Epithelial cell of esophagus (primary cell): Measurements from ENCODE around the gene CLEC4G.

Source experiments
- DNase-seq: peaks from one replicate; pipeline ENCODE4 v3.0.0; 2010; ENCODE audit warnings: low read depth
- H3K4me3 ChIP-seq: 2 replicates; pipeline ENCODE4 v1.5.1; 2011; ENCODE audit warnings: mild to moderate bottlenecking, low read length, control low read depth
- CTCF ChIP-seq: IDR thresholded peaks from 2 replicates; pipeline ENCODE4 v1.5.1; 2011; ENCODE audit warnings: low read depth, mild to moderate bottlenecking, low read length, control low read depth, inconsistent platforms; ENCODE audit not compliant: insufficient read depth; ENCODE audit errors: missing control alignments

Gene CLEC4G

GRCh38 chr19:7732045-7732444 is at the start of gene CLEC4G:
Gene CLEC4G (minus strand): TSS chr19:7732110. CDS start chr19:7732102, 8 bp downstream.
- DNase-seq: no peak
- TF ChIP-seq CTCF: no peak
- H3K4me3 ChIP-seq: no peak within 1 kb of the TSS

GRCh38 chr19:7781157-7781556 is 49.2 kb upstream of the CLEC4G start:
- DNase-seq: no peak
- no peak overlapping the region for H3K4me3 ChIP-seq
- no peak for TF ChIP-seq CTCF

GRCh38 chr19:7779631-7780486 is 47.9 kb upstream of the CLEC4G start:
- no peak for TF ChIP-seq CTCF
- H3K4me3 ChIP-seq: no peak overlapping the region
- DNase-seq: no peak

GRCh38 chr19:7778081-7778480 is 46.2 kb upstream of the CLEC4G start:
- H3K4me3 ChIP-seq: no peak overlapping the region
- TF ChIP-seq CTCF: no peak
- DNase-seq: no peak

- TF ChIP-seq CTCF: no peak
- no peak overlapping the region for H3K4me3 ChIP-seq
Measured at GRCh38 chr19:7775761-7776160, 43.9 kb upstream of the CLEC4G start.

GRCh38 chr19:7773841-7774240 is 41.9 kb upstream of the CLEC4G start:
- no peak overlapping the region for H3K4me3 ChIP-seq
- TF ChIP-seq CTCF: no peak
- DNase-seq: peak; percentile 41

More at GRCh38 chr19:7775761-7776160, 43.9 kb upstream of the CLEC4G start:
- DNase-seq: no peak
